GM12801 (cell line): Measurements from ENCODE around the gene TRMT2A.

Experiments
- TF ChIP-seq, protein P1 (sequence below): IDR thresholded peaks from one replicate; pipeline ENCODE4 v1.5.1; 2011; ENCODE audit warnings: control low read depth; ENCODE audit not compliant: insufficient read length; ENCODE audit errors: extremely low read depth

Gene TRMT2A

GRCh38 chr22:20117633-20118299, 740 bp upstream of the TRMT2A start:
- TF ChIP-seq, protein P1, sequence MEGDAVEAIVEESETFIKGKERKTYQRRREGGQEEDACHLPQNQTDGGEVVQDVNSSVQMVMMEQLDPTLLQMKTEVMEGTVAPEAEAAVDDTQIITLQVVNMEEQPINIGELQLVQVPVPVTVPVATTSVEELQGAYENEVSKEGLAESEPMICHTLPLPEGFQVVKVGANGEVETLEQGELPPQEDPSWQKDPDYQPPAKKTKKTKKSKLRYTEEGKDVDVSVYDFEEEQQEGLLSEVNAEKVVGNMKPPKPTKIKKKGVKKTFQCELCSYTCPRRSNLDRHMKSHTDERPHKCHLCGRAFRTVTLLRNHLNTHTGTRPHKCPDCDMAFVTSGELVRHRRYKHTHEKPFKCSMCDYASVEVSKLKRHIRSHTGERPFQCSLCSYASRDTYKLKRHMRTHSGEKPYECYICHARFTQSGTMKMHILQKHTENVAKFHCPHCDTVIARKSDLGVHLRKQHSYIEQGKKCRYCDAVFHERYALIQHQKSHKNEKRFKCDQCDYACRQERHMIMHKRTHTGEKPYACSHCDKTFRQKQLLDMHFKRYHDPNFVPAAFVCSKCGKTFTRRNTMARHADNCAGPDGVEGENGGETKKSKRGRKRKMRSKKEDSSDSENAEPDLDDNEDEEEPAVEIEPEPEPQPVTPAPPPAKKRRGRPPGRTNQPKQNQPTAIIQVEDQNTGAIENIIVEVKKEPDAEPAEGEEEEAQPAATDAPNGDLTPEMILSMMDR, result no peak

- TF ChIP-seq, protein P1, result no peak
Observed at GRCh38 chr22:20116376-20116950, 563 bp downstream of the TRMT2A start.

- TF ChIP-seq, protein P1, result no peak
Observed at GRCh38 chr22:20115691-20116375, 1.2 kb downstream of the TRMT2A start, which contains the start of gene RANBP1. Gene RANBP1 (plus strand): TSS chr22:20116104. CDS start chr22:20116185, 81 bp downstream.

- TF ChIP-seq, protein P1, result no peak
Observed at GRCh38 chr22:20114506-20115475, 2.2 kb downstream of the TRMT2A start.

GRCh38 chr22:20113551-20114310, 3.3 kb downstream of the TRMT2A start:
- TF ChIP-seq, protein P1, result no peak

- TF ChIP-seq, protein P1, result no peak
Observed at GRCh38 chr22:20112623-20113511, 4.2 kb downstream of the TRMT2A start.
